Measurements from ENCODE around the gene TPP1.

DNA sequence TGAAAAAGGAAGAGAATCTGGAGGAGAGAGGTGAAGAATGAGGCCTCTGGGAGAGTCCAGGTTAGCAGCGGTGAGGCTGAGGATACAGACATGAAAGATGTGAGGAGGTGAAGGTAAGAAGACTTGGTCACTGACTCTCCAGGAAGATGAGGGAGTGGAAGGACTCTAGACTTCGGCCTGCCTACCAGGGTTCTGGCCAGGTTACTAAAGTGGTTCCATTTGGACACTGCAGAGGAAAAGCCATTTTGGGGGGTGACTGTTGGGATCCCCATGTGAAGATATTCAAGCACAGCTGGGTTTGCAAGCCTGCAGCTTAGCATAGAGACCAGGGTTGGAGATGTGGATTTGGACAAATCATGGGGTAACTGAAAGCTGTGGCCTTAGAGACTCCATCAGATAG is 28.6 kb upstream of the TPP1 start:
- TF ChIP-seq, protein P1, sequence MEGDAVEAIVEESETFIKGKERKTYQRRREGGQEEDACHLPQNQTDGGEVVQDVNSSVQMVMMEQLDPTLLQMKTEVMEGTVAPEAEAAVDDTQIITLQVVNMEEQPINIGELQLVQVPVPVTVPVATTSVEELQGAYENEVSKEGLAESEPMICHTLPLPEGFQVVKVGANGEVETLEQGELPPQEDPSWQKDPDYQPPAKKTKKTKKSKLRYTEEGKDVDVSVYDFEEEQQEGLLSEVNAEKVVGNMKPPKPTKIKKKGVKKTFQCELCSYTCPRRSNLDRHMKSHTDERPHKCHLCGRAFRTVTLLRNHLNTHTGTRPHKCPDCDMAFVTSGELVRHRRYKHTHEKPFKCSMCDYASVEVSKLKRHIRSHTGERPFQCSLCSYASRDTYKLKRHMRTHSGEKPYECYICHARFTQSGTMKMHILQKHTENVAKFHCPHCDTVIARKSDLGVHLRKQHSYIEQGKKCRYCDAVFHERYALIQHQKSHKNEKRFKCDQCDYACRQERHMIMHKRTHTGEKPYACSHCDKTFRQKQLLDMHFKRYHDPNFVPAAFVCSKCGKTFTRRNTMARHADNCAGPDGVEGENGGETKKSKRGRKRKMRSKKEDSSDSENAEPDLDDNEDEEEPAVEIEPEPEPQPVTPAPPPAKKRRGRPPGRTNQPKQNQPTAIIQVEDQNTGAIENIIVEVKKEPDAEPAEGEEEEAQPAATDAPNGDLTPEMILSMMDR (IDR thresholded peaks at IDR 0.05), result no peak
- TF ChIP-seq POLR2A (IDR thresholded peaks at IDR 0.05), result no peak
